ENCODE results near the gene SAMD9.
"Not testable (repeated sequence)": the region's sequence is repeated elsewhere in the genome, so short reads cannot be mapped to it uniquely, and the experiment has no call there.

SAMD9 gene

GRCh38 chr7:93117852-93118530 is at the start of gene SAMD9:
SAMD9 (minus strand) TSS chr7:93117979; CDS start chr7:93106097, 11,882 bp downstream.
- peak; percentile 15 for DNase-seq

GRCh38 chr7:93165447-93165846 is 47.7 kb upstream of the SAMD9 start:
- DNase-seq = no peak

GRCh38 chr7:93164766-93165165 is 47.0 kb upstream of the SAMD9 start:
- no peak for DNase-seq

GRCh38 chr7:93161181-93161762 is 43.5 kb upstream of the SAMD9 start:
- no peak for DNase-seq

GRCh38 chr7:93160410-93160809 is 42.6 kb upstream of the SAMD9 start:
- no peak for DNase-seq

- DNase-seq = no peak
Measured at GRCh38 chr7:93159490-93159889, 41.7 kb upstream of the SAMD9 start.

GRCh38 chr7:93156884-93157283 is 39.1 kb upstream of the SAMD9 start:
- DNase-seq = no peak

GRCh38 chr7:93150200-93150835 is 32.5 kb upstream of the SAMD9 start:
- DNase-seq = no peak

GRCh38 chr7:93148727-93149126 is 30.9 kb upstream of the SAMD9 start:
- no peak for DNase-seq

- no peak for DNase-seq
Measured at GRCh38 chr7:93148144-93148543, 30.4 kb upstream of the SAMD9 start, which contains the start of gene SAMD9L. SAMD9L (minus strand) TSS chr7:93148385; CDS start chr7:93135971, 12,414 bp downstream.

GRCh38 chr7:93147363-93147762 is 29.6 kb upstream of the SAMD9 start:
- DNase-seq = no peak

- DNase-seq = no peak
Measured at GRCh38 chr7:93146472-93147141, 28.8 kb upstream of the SAMD9 start.

- no peak for DNase-seq
Measured at GRCh38 chr7:93146036-93146435, 28.3 kb upstream of the SAMD9 start.

GRCh38 chr7:93145354-93145753 is 27.6 kb upstream of the SAMD9 start:
- no peak for DNase-seq

- DNase-seq = no peak
Measured at GRCh38 chr7:93142127-93142526, 24.3 kb upstream of the SAMD9 start.

GRCh38 chr7:93140582-93141191 is 22.9 kb upstream of the SAMD9 start:
- DNase-seq = no peak

GRCh38 chr7:93138576-93138975 is 20.8 kb upstream of the SAMD9 start:
- no peak for DNase-seq

- DNase-seq = no peak
Measured at GRCh38 chr7:93133005-93133404, 15.2 kb upstream of the SAMD9 start.

GRCh38 chr7:93132216-93132615 is 14.4 kb upstream of the SAMD9 start:
- DNase-seq = no peak

GRCh38 chr7:93126954-93127353 is 9.2 kb upstream of the SAMD9 start:
- not testable (repeated sequence) for DNase-seq

GRCh38 chr7:93123532-93123931 is 5.8 kb upstream of the SAMD9 start:
- DNase-seq = not testable (repeated sequence)

- no peak for DNase-seq
Measured at GRCh38 chr7:93120592-93121549, 3.1 kb upstream of the SAMD9 start.
